ENCODE measurements around the gene EPB41L2.

Gene EPB41L2

GRCh38 chr6:131061041-131061750, 1.8 kb downstream of the EPB41L2 start:
- no peak overlapping the region for H3K27ac ChIP-seq
- no peak for TF ChIP-seq CTCF (IDR thresholded peaks at IDR 0.05)
- TF ChIP-seq ZFX (IDR thresholded peaks at IDR 0.05; ENCODE audit: borderline replicate concordance) = no peak

GRCh38 chr6:131060311-131060710, 2.7 kb downstream of the EPB41L2 start:
- no peak overlapping the region for H3K27ac ChIP-seq

GRCh38 chr6:131059486-131059885, 3.6 kb downstream of the EPB41L2 start:
- no peak overlapping the region for H3K27ac ChIP-seq
- TF ChIP-seq CTCF (IDR thresholded peaks at IDR 0.05) (no peak), ZFX (IDR thresholded peaks at IDR 0.05; ENCODE audit: borderline replicate concordance) (no peak)

More at GRCh38 chr6:131060311-131060710, 2.7 kb downstream of the EPB41L2 start:
- no peak for TF ChIP-seq CTCF (IDR thresholded peaks at IDR 0.05)
- no peak for TF ChIP-seq ZFX (IDR thresholded peaks at IDR 0.05; ENCODE audit: borderline replicate concordance)

GRCh38 chr6:131058236-131058635, 4.8 kb downstream of the EPB41L2 start:
- TF ChIP-seq ZFX (IDR thresholded peaks at IDR 0.05; ENCODE audit: borderline replicate concordance) (no peak), CTCF (IDR thresholded peaks at IDR 0.05) (no peak)
- no peak overlapping the region for H3K27ac ChIP-seq

- no peak for TF ChIP-seq CTCF (IDR thresholded peaks at IDR 0.05)
- no peak for TF ChIP-seq ZFX (IDR thresholded peaks at IDR 0.05; ENCODE audit: borderline replicate concordance)
- H3K27ac ChIP-seq = no peak overlapping the region
These were observed 8.4 kb downstream of the EPB41L2 start for GRCh38 chr6:131054392-131055250.

GRCh38 chr6:131053546-131054240, 9.4 kb downstream of the EPB41L2 start:
- TF ChIP-seq CTCF (IDR thresholded peaks at IDR 0.05) (no peak), ZFX (IDR thresholded peaks at IDR 0.05; ENCODE audit: borderline replicate concordance) (no peak)
- no peak overlapping the region for H3K27ac ChIP-seq
